HFF-Myc (cell line): Measurements from ENCODE around the gene NOVA2.

Source experiments
- DNase-seq: peaks from one replicate; pipeline ENCODE4 v3.0.0-alpha.2; 2011; ENCODE audit warnings: low read depth; ENCODE audit errors: extremely low read depth
- H3K4me3 ChIP-seq: replicated peaks from 2 replicates; pipeline ENCODE4 v1.5.1; 2011; ENCODE audit warnings: low read depth, mild to moderate bottlenecking, control low read depth, low read length
- TF ChIP-seq, protein P1 (sequence below): IDR thresholded peaks from 2 replicates; pipeline ENCODE4 v1.5.1; 2012; ENCODE audit warnings: mild to moderate bottlenecking, low read depth, low read length, control low read depth; ENCODE audit errors: missing control alignments

NOVA2 gene

DNA sequence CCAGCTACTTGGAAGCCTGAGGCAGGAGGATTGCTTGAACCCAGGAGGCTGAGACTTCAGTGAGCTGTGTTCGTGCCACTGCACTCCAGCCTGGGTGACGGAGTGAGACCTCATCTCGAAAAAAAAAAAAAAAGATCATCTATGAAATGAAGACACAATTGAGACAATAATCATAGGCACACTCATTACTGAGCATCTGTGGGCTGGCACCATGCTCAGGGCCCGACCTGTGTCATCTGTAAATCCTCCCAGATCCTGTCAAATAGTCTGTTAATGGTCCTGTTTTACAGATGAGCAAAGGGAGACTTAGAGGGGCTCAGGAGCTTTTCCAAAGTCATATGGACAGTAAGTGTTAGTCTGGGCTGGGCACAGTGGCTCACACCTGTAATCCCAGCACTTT lies 54.9 kb downstream of the NOVA2 start:
- no peak overlapping the region for H3K4me3 ChIP-seq
- DNase-seq = no peak
- TF ChIP-seq, protein P1, sequence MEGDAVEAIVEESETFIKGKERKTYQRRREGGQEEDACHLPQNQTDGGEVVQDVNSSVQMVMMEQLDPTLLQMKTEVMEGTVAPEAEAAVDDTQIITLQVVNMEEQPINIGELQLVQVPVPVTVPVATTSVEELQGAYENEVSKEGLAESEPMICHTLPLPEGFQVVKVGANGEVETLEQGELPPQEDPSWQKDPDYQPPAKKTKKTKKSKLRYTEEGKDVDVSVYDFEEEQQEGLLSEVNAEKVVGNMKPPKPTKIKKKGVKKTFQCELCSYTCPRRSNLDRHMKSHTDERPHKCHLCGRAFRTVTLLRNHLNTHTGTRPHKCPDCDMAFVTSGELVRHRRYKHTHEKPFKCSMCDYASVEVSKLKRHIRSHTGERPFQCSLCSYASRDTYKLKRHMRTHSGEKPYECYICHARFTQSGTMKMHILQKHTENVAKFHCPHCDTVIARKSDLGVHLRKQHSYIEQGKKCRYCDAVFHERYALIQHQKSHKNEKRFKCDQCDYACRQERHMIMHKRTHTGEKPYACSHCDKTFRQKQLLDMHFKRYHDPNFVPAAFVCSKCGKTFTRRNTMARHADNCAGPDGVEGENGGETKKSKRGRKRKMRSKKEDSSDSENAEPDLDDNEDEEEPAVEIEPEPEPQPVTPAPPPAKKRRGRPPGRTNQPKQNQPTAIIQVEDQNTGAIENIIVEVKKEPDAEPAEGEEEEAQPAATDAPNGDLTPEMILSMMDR = no peak

DNA sequence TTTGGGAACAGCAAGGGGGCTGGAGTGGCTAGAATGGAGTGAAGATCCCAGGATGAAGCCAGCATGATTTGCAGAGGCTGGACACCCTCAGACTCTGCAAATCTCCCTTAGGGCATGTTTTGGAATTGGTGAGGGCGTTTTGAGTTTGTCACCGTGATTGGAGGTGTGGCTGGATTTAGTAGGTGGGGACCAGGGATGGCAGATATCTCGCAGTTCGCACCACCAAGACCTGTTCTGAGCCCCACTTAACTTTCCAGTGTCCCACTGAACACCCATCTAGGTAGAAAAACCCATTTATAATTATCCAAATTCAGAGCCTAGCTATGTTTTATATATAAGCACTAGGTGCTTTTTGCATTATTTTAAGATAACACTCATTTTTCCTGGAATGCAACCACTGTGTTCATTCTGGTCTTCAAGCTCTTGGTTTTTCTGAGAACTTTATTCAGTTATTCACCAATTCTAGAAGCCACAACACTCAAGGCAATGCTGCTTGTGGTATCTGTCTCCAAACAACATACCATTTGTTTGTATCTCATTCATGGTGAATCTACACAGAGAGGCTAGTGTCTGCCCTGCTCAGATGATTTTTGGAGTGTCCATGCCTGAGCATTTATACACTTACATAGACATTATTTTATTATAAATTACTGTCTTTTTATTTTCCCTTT lies 56.1 kb downstream of the NOVA2 start:
- TF ChIP-seq, protein P1 = no peak
- H3K4me3 ChIP-seq = no peak overlapping the region
- DNase-seq = no peak

DNA sequence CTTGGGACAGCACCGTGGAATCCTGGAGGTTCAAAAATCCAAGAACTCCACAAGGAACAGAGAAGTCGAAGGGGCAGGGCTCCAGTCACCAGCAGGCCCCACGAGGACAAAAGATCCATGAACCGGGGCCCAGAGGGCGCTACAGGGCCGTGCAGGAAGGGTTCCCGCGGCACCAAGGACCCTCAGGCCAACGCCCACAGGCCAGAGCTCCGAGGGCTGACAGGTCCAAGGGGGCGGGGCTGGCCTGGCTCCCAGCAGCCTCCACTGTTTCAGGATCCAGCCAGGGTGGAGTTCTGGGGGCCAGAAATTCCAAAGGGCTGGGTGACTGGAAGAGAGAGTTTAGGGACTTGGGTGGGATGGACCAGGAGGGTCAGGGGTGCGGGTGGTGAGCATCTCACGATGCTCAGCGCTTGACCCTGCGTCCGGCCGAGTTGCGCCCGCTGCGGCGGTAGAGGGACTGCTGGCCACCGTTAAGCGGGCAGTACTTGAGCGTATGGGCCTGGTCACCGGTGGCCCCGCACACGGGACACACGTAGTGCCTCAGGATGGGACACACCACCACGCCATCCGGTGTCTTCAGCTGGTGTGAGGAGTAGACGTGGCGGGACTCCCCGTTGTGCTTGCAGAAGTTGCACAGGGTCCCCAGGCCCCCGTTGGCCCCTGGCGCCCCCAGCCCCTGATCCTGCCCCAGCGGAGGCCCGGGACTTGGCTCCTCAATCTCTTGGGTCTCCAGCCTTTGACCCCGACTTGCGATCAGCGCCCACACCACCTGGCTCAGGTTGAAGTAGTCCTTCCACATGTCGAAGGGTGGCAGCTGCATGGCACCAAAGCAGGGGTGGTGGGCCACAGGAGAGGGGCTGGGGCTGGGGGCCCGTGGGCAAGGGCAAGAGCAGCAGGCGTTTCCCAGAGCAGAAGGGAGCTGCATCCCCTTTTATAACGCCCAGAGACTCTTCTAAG lies 59.5 kb downstream of the NOVA2 start, which contains the start of gene NANOS2:
Gene NANOS2, minus strand, starts transcription at position 905 of the 957 bp plus-strand sequence. Its CDS starts 85 bp downstream, at position 820.
- no peak within 1 kb of the TSS for H3K4me3 ChIP-seq
- TF ChIP-seq, protein P1 = peak; percentile 29
- DNase-seq = no peak

DNA sequence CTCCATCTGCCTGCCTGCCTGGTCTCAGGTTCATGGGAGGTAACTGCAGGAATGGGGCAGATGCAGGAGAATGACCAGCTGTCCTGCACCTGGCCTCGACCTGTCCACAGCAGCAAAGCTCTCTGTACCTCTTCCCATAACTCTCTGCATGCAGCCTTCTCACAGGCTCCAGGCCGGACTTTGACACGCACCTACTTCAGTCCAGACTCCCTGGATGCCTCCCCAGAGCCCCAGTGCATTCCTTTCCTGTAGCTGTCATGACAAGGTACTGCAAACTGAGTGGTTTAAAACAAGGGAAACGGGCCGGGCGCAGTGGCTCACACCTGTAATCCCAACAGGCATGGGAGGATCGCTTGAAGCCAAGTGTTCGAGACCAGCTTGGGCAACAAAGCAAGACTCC lies 62.4 kb downstream of the NOVA2 start:
- H3K4me3 ChIP-seq = no peak overlapping the region
- TF ChIP-seq, protein P1 = no peak
- DNase-seq = no peak

DNA sequence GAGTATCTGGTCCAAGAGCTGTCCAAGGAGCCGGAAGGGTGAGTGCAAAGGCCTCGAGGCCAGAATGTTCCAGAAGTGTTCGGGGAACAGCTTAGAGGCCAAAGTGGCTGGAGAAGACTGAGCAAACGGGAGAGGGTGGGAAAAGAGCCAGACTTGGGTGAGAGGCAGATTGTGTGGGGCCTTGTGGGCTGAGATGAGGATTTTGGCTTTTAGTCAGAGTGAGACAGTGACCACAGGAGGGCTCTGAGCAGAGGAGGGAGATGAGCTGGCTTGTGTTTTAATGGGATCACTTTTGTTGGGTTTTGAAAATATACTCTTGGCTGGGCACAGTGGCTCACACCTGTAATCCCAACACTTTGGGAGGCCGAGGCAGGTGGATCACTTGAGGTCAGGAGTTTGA lies 64.7 kb downstream of the NOVA2 start:
- DNase-seq = no peak
- TF ChIP-seq, protein P1 = no peak
- no peak overlapping the region for H3K4me3 ChIP-seq

DNA sequence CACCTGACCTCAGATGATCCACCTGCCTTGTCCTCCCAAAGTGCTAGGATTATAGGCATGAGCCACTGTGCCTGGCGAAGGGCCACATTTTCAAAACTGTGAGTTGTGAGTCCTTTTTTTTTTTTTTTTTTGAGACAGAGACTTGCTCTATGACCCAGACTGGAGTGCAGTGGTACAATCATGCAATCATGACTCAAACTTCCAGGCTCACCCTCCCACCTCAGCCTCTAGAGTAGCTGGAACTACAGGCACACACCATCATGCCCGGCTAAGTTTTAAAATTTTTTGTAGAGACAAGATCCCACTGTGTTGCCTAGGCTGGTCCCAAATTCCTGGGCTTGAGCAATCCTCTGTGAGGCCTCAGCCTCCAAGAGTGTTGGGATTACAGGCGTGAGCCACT lies 67.4 kb downstream of the NOVA2 start:
- H3K4me3 ChIP-seq = no peak overlapping the region
- TF ChIP-seq, protein P1 = no peak
- DNase-seq = no peak
